Fibroblast of lung (primary cell): ENCODE data around the gene MYRIP. TPM values are rescaled to one million over a fixed set of nuclear protein-coding genes. Genes with fewer than 3 reads are reported as not detected.

ENCODE experiments used
- DNase-seq, 2 donors: peaks; one replicate each; pipeline versions ENCODE4 v3.0.0 to v3.0.0-alpha.2; 2010; ENCODE audit warnings: low read depth in 2 of 2
- H2AFZ ChIP-seq: 2 replicates; pipeline ENCODE4 v1.5.1; 2012; ENCODE audit warnings: low read length, control low read depth, inconsistent platforms
- H3K27ac ChIP-seq: 2 replicates; pipeline ENCODE4 v1.5.1; 2011; ENCODE audit warnings: low read length, control low read depth; ENCODE audit not compliant: insufficient read depth
- H3K27me3 ChIP-seq: 2 replicates; pipeline ENCODE4 v1.5.1; 2011; ENCODE audit warnings: mild to moderate bottlenecking, low read length; ENCODE audit not compliant: control insufficient read depth, insufficient read depth
- H3K36me3 ChIP-seq: 2 replicates; pipeline ENCODE4 v1.5.1; 2011; ENCODE audit warnings: low read length; ENCODE audit not compliant: control insufficient read depth, insufficient read depth
- H3K4me1 ChIP-seq: 2 replicates; pipeline ENCODE4 v1.5.1; 2011; ENCODE audit warnings: low read length; ENCODE audit not compliant: control insufficient read depth, insufficient read depth; ENCODE audit errors: extremely low read depth
- H3K4me2 ChIP-seq: 2 replicates; pipeline ENCODE4 v1.5.1; 2011; ENCODE audit warnings: low read length, control low read depth; ENCODE audit not compliant: insufficient read depth; ENCODE audit errors: extremely low read depth
- H3K4me3 ChIP-seq, 4 experiments: fragments of 200-600 bp in 1 of 4; sonication (generic) in 1 of 4; replicated peaks in 1 of 4; 2 replicates each; pipeline ENCODE4 v1.5.1; 2011 to 2016; ENCODE audit warnings: low read length in 4 of 4, low read depth in 3 of 4, mild to moderate bottlenecking in 3 of 4, control low read depth in 2 of 4, inconsistent platforms in 1 of 4, mixed read lengths in 1 of 4; ENCODE audit not compliant: insufficient read depth in 1 of 4; ENCODE audit errors: control extremely low read depth in 1 of 4
- H3K79me2 ChIP-seq: 2 replicates; pipeline ENCODE4 v1.5.1; 2012; ENCODE audit warnings: mild to moderate bottlenecking, low read length, inconsistent platforms; ENCODE audit not compliant: control insufficient read depth, insufficient read depth
- H3K9ac ChIP-seq: 2 replicates; pipeline ENCODE4 v1.5.1; 2011; ENCODE audit warnings: mild to moderate bottlenecking, low read length, control low read depth; ENCODE audit not compliant: insufficient read depth
- H3K9me3 ChIP-seq: 2 replicates; pipeline ENCODE4 v1.5.1; 2012; ENCODE audit warnings: low read depth, low read length; ENCODE audit not compliant: control insufficient read depth, insufficient read depth
- H4K20me1 ChIP-seq: 2 replicates; pipeline ENCODE4 v1.5.1; 2011; ENCODE audit warnings: low read length; ENCODE audit not compliant: control insufficient read depth, insufficient read depth; ENCODE audit errors: extremely low read depth
- CTCF ChIP-seq, 2 donors: IDR thresholded peaks in 1 of 2; conservative IDR thresholded peaks in 1 of 2; 1 replicate in 1 of 2; 2 replicates in 1 of 2; pipeline ENCODE4 v1.5.1; 2011 to 2012; ENCODE audit warnings: low read length in 2 of 2, control low read depth in 1 of 2, inconsistent platforms in 1 of 2, low read depth in 1 of 2, mild to moderate bottlenecking in 1 of 2
- EZH2 ChIP-seq: IDR thresholded peaks from 2 replicates; pipeline ENCODE4 v1.5.1; 2012; ENCODE audit warnings: low read length, control low read depth, mild to moderate bottlenecking; ENCODE audit errors: missing control alignments
- polyA plus RNA-seq, 2 donors: library from polyadenylated mRNA; depleted of rRNA in 1 of 2; stranded (reverse) in 1 of 2; unstranded in 1 of 2; fragments of >200 nt; gene quantifications; 2 replicates each; pipeline ENCODE4 v1.2.1, GENCODE V29; 2011 to 2012; ENCODE audit warnings: missing spikeins in 1 of 2
- total RNA-seq: library from RNA; depleted of rRNA; stranded (reverse); fragments of >200 nt; gene quantifications from 2 replicates; pipeline ENCODE4 v1.2.1, GENCODE V29; 2014

Gene MYRIP
- total and polyA plus RNA-seq, 2 donors (not counting 1 experiment from before 2014, with no cell fraction given), result 0.02 TPM; not detected in 1

GRCh38 chr3:40057077-40057476 lies 247.7 kb downstream of the MYRIP start:
- TF ChIP-seq EZH2 (no peak), CTCF (conservative IDR thresholded peaks at IDR 0.05 in 1 of 2, IDR thresholded peaks at IDR 0.05 in 1 of 2; ENCODE audit: low read depth in 1 of 2, low read length in 2 of 2) (no peak)
- H3K36me3 ChIP-seq, result no peaks in the 10 kb centered on the region
- no peak overlapping the region for H3K4me2 ChIP-seq
- H2AFZ ChIP-seq, result no peak overlapping the region
- H3K27me3 ChIP-seq, result no peaks in the 10 kb centered on the region
- H3K4me3 ChIP-seq, result no peak overlapping the region
- H3K79me2 ChIP-seq, result no peaks in the 10 kb centered on the region
- H4K20me1 ChIP-seq, result no peaks in the 10 kb centered on the region
- DNase-seq, result no peak
- H3K9ac ChIP-seq, result no peak overlapping the region
- H3K4me1 ChIP-seq, result no peaks in the 10 kb centered on the region
- H3K27ac ChIP-seq, result no peak overlapping the region
- H3K9me3 ChIP-seq, result no peaks in the 10 kb centered on the region

GRCh38 chr3:40057786-40058185 lies 248.4 kb downstream of the MYRIP start:
- no peak for TF ChIP-seq EZH2
- no peak for TF ChIP-seq CTCF (conservative IDR thresholded peaks at IDR 0.05 in 1 of 2, IDR thresholded peaks at IDR 0.05 in 1 of 2; ENCODE audit: low read depth in 1 of 2, low read length in 2 of 2)
- Histone ChIP-seq H3K27me3 (no peaks in the 10 kb centered on the region), H3K27ac (no peak overlapping the region), H3K4me2 (no peak overlapping the region), H2AFZ (no peak overlapping the region), H4K20me1 (no peaks in the 10 kb centered on the region), H3K4me3 (no peak overlapping the region), H3K9ac (no peak overlapping the region), H3K36me3 (no peaks in the 10 kb centered on the region), H3K79me2 (no peaks in the 10 kb centered on the region), H3K9me3 (no peaks in the 10 kb centered on the region), H3K4me1 (no peaks in the 10 kb centered on the region)
- DNase-seq, result no peak

- H3K9me3 ChIP-seq, result no peaks in the 10 kb centered on the region
- H2AFZ ChIP-seq, result no peak overlapping the region
- TF ChIP-seq CTCF (conservative IDR thresholded peaks at IDR 0.05 in 1 of 2, IDR thresholded peaks at IDR 0.05 in 1 of 2; ENCODE audit: low read depth in 1 of 2, low read length in 2 of 2) (no peak), EZH2 (no peak)
These were observed 259.2 kb downstream of the MYRIP start for GRCh38 chr3:40068636-40069035.

More at GRCh38 chr3:40068636-40069035, 259.2 kb downstream of the MYRIP start:
- Histone ChIP-seq H3K9ac (no peak overlapping the region), H3K4me2 (no peak overlapping the region), H3K79me2 (no peaks in the 10 kb centered on the region), H3K27ac (no peak overlapping the region), H3K36me3 (no peaks in the 10 kb centered on the region), H3K27me3 (no peaks in the 10 kb centered on the region), H4K20me1 (no peaks in the 10 kb centered on the region), H3K4me3 (no peak overlapping the region), H3K4me1 (no peaks in the 10 kb centered on the region)
- no peak for DNase-seq
